ENCODE data around the gene CDC42SE1.

DNA sequence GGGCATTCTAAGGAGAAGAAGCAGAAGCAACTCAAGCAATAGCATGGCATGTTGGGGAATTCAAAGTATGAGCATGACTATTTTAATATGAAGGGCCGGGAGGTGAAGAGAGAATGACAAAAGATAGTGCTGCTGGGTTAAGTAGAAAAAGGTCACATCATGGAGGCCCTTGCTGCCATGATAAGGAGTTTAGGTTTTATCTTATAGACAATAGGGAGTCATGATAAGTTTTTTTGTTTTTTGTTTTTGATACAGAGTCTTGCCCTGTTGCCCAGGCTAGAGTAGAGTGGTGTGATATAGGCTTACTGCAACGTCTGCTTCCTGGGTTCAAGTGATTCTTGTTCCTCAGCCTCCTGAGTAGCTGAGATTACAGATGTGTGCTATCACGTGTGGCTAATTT is 19.9 kb downstream of the CDC42SE1 start:
- TF ChIP-seq, protein P1, sequence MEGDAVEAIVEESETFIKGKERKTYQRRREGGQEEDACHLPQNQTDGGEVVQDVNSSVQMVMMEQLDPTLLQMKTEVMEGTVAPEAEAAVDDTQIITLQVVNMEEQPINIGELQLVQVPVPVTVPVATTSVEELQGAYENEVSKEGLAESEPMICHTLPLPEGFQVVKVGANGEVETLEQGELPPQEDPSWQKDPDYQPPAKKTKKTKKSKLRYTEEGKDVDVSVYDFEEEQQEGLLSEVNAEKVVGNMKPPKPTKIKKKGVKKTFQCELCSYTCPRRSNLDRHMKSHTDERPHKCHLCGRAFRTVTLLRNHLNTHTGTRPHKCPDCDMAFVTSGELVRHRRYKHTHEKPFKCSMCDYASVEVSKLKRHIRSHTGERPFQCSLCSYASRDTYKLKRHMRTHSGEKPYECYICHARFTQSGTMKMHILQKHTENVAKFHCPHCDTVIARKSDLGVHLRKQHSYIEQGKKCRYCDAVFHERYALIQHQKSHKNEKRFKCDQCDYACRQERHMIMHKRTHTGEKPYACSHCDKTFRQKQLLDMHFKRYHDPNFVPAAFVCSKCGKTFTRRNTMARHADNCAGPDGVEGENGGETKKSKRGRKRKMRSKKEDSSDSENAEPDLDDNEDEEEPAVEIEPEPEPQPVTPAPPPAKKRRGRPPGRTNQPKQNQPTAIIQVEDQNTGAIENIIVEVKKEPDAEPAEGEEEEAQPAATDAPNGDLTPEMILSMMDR (conservative IDR thresholded peaks at IDR 0.05), result no peak
- TF ChIP-seq EZH2 (IDR thresholded peaks at IDR 0.05; ENCODE audit: low read depth), result no peak

Data from PC-9 (cell line).